Left renal cortex interstitium (tissue), 4 donors: ENCODE measurements around the gene ABI1. TPM values are rescaled to one million over a fixed set of nuclear protein-coding genes. Genes with fewer than 3 reads are reported as not detected.

ENCODE experiments used
- DNase-seq, 4 donors: peaks; one replicate each; pipeline ENCODE4 v3.0.0-alpha.2; 2013; ENCODE audit warnings: low read depth in 4 of 4, low spot score in 2 of 4, missing footprints in 1 of 4
- polyA plus RNA-seq, 4 donors: library from polyadenylated mRNA; unstranded; fragments of 120-200 nt; gene quantifications; one replicate each; pipeline ENCODE4 v1.2.1, GENCODE V29; 2013; ENCODE audit not compliant: insufficient read length in 4 of 4

Gene ABI1
- polyA plus RNA-seq, 4 donors = 61.7 to 65.9 (median 63.8) TPM

- DNase-seq = peak in 3 of 4 donors; percentile 15 to 32 (median 24)
Observed at GRCh38 chr10:26725837-26726727, 134.7 kb downstream of the ABI1 start.

GRCh38 chr10:26723016-26723415 lies 137.7 kb downstream of the ABI1 start:
- no peak for DNase-seq

- DNase-seq = no peak
Observed at GRCh38 chr10:26721561-26721960, 139.2 kb downstream of the ABI1 start.

GRCh38 chr10:26717476-26717875 lies 143.3 kb downstream of the ABI1 start:
- no peak for DNase-seq

- DNase-seq = no peak
Observed at GRCh38 chr10:26715137-26715487, 145.6 kb downstream of the ABI1 start.

- DNase-seq = no peak
Observed at GRCh38 chr10:26714415-26715136, 146.2 kb downstream of the ABI1 start.

GRCh38 chr10:26711324-26711723 lies 149.4 kb downstream of the ABI1 start:
- DNase-seq = no peak

GRCh38 chr10:26706936-26707335 lies 153.8 kb downstream of the ABI1 start:
- no peak for DNase-seq

- no peak for DNase-seq
Observed at GRCh38 chr10:26706206-26706605, 154.6 kb downstream of the ABI1 start.

GRCh38 chr10:26703974-26704373 lies 156.8 kb downstream of the ABI1 start:
- DNase-seq = no peak

GRCh38 chr10:26703096-26703495 lies 157.7 kb downstream of the ABI1 start:
- no peak for DNase-seq

- no peak for DNase-seq
Observed at GRCh38 chr10:26700884-26701630, 159.7 kb downstream of the ABI1 start.

GRCh38 chr10:26699631-26700030 lies 161.1 kb downstream of the ABI1 start:
- DNase-seq = no peak

GRCh38 chr10:26698909-26699308 lies 161.8 kb downstream of the ABI1 start:
- DNase-seq = no peak

GRCh38 chr10:26697922-26698608 lies 162.7 kb downstream of the ABI1 start:
- no peak for DNase-seq

GRCh38 chr10:26697163-26697921 lies 163.4 kb downstream of the ABI1 start, which contains the start of gene PDSS1:
TSS of gene PDSS1 (plus strand) at chr10:26697701. CDS start at chr10:26697712, 11 bp downstream.
- peak; percentile 46 to 64 (median 56) for DNase-seq

- DNase-seq = peak in 1 of 4 donors; percentile 29
Observed at GRCh38 chr10:26696786-26697162, 164.0 kb downstream of the ABI1 start.
